ENCODE data around the gene KLHL2. TPM values are rescaled to one million over a fixed set of nuclear protein-coding genes. Genes with fewer than 3 reads are reported as not detected.
A peak's percentile ranks its signal among the peaks of the same experiment; 100 is the strongest.

The KLHL2 gene
- total and polyA plus RNA-seq, 9 of the 15 experiments (the other 6 are each of a cell fraction or from before 2014, with no cell fraction given), result 2.5 to 11.3 (median 6.1) TPM

- Histone ChIP-seq H3K9me1 (ENCODE audit: control insufficient read depth, insufficient read depth, low read length) (no peaks in the 10 kb centered on the region), H3K36me3 (ENCODE audit: control insufficient read depth, insufficient read depth, low read length) (no peaks in the 10 kb centered on the region), H3K27ac (ENCODE audit: extremely low read depth, low read depth, low read length) (no peak overlapping the region), H3K9me3 (replicated peaks; ENCODE audit: control insufficient read depth, insufficient read depth, low read depth, low read length) (no peaks in the 10 kb centered on the region), H2AFZ (ENCODE audit: low read depth, low read length) (no peak overlapping the region), H3K27me3 (ENCODE audit: control insufficient read depth in 2 of 2, insufficient read depth in 2 of 2, low read length in 2 of 2) (peaks cover 0 to 15% of the 10 kb centered on the region in 2 experiments; a peak in 4 of 5 replicates), H3K9ac (ENCODE audit: insufficient read depth in 1 of 2, low read depth in 2 of 2, low read length in 2 of 2) (no peak overlapping the region), H3K4me1 (replicated peaks in 1 of 2; ENCODE audit: control insufficient read depth in 2 of 2, insufficient read depth in 2 of 2, low read length in 2 of 2) (peaks cover 17 to 19% of the 10 kb centered on the region in 2 experiments), H3K4me2 (ENCODE audit: insufficient read depth, low read length) (no peak overlapping the region), H4K20me1 (replicated peaks; ENCODE audit: control insufficient read depth, insufficient read depth, low read length) (0 out of 2 replicates have a peak, but pooled peaks cover 4% of the 10 kb centered on the region), H3K4me3 (no peak overlapping the region), H3K79me2 (ENCODE audit: control insufficient read depth, insufficient read depth, low read length) (peaks cover 10% of the 10 kb centered on the region; the same call in 2 of the 3 replicates)
- 6% methylated on average over 3 of the region's 3 CpGs for WGBS (ENCODE audit: insufficient coverage, low coverage, missing lambda C conversion rate)
- no TSS peak for BruUV-seq (replicated peaks)
- ATAC-seq (no peak), FAIRE-seq (no peak), DNase-seq (ENCODE audit: extremely low read depth in 1 of 4, low spot score in 3 of 4) (peak in 2 of 4 experiments; percentile 15 to 27)
- intact Hi-C loops (cut with micrococcal nuclease), result loop anchor here (10.0 kb wide), 1 partner anchor 260 kb away; no protein-coding TSS in a partner anchor
- in situ Hi-C loops (cut with MboI), result no loop called here
- CTCF ChIA-PET (ENCODE audit: low intra/inter-chr PET ratio), result no interaction called here
- POLR2A ChIA-PET, result no interaction called here
- TF ChIP-seq ZNF280B (CRISPR knock-in tag; IDR thresholded peaks at IDR 0.05), result no peak
- no peak for TF ChIP-seq JUNB (CRISPR knock-in tag; conservative IDR thresholded peaks at IDR 0.05)
- TF ChIP-seq SETDB1 (IDR thresholded peaks at IDR 0.05; ENCODE audit: low read length), result no peak
- no peak for TF ChIP-seq ZNF407 (IDR thresholded peaks at IDR 0.05; ENCODE audit: low read depth)
- TF ChIP-seq TCFL5 (CRISPR knock-in tag; conservative IDR thresholded peaks at IDR 0.05), result no peak
- peak; percentile 24; the same call in 1 of the 2 replicates for TF ChIP-seq HMBOX1 (IDR thresholded peaks at IDR 0.05)
- TF ChIP-seq SMARCE1 (IDR thresholded peaks at IDR 0.05), result no peak
- TF ChIP-seq VEZF1 (CRISPR knock-in tag; IDR thresholded peaks at IDR 0.05), result 0 out of 2 replicates have a peak, but pooled peaks have one; percentile 15
- TF ChIP-seq MEF2A (IDR thresholded peaks at IDR 0.05; ENCODE audit: control insufficient read depth, low read depth, low read length), result 0 out of 2 replicates have a peak, but pooled peaks have one; percentile 32
- no peak for TF ChIP-seq ZBTB1 (CRISPR knock-in tag; IDR thresholded peaks at IDR 0.05; ENCODE audit: borderline replicate concordance, low read depth)
Measured at GRCh38 chr4:165204462-165204830, 2.9 kb upstream of the KLHL2 start.
